Fibroblast of villous mesenchyme (primary cell): ENCODE data around the gene ZNF492. TPM values are rescaled to one million over a fixed set of nuclear protein-coding genes. Genes with fewer than 3 reads are reported as not detected.
"Not testable (repeated sequence)": the region's sequence is repeated elsewhere in the genome, so short reads cannot be mapped to it uniquely, and the experiment has no call there.

ENCODE experiments used
- DNase-seq: peaks from one replicate; pipeline ENCODE4 v3.0.0-alpha.2; 2010; ENCODE audit warnings: low read depth
- H3K4me3 ChIP-seq: 2 replicates; pipeline ENCODE4 v1.5.1; 2011; ENCODE audit warnings: low read depth, mild to moderate bottlenecking, low read length
- CTCF ChIP-seq: IDR thresholded peaks from 2 replicates; pipeline ENCODE4 v1.5.1; 2012; ENCODE audit warnings: low read depth, mild to moderate bottlenecking, low read length; ENCODE audit not compliant: insufficient read depth
- total RNA-seq: library from RNA; depleted of rRNA; stranded (reverse); fragments of >200 nt; gene quantifications from 2 replicates; pipeline ENCODE4 v1.2.3, GENCODE V29; 2012

The ZNF492 gene
- total RNA-seq, 1 donor = 0.43 TPM

- H3K4me3 ChIP-seq = no peak overlapping the region
- no peak for TF ChIP-seq CTCF
- no peak for DNase-seq
These were observed 25.7 kb upstream of the ZNF492 start for GRCh38 chr19:22608441-22608840.

GRCh38 chr19:22609630-22610029 lies 24.5 kb upstream of the ZNF492 start:
- DNase-seq = no peak
- no peak overlapping the region for H3K4me3 ChIP-seq
- no peak for TF ChIP-seq CTCF

GRCh38 chr19:22610121-22610520 lies 24.0 kb upstream of the ZNF492 start:
- TF ChIP-seq CTCF = no peak
- no peak overlapping the region for H3K4me3 ChIP-seq
- DNase-seq = no peak

GRCh38 chr19:22612316-22612715 lies 21.8 kb upstream of the ZNF492 start:
- no peak overlapping the region for H3K4me3 ChIP-seq
- DNase-seq = no peak
- no peak for TF ChIP-seq CTCF

- no peak for DNase-seq
- no peak overlapping the region for H3K4me3 ChIP-seq
- no peak for TF ChIP-seq CTCF
These were observed 17.5 kb upstream of the ZNF492 start for GRCh38 chr19:22616659-22617058.

GRCh38 chr19:22617181-22617580 lies 16.9 kb upstream of the ZNF492 start:
- H3K4me3 ChIP-seq, DNase-seq: not testable (repeated sequence)

GRCh38 chr19:22617614-22618320 lies 16.4 kb upstream of the ZNF492 start:
- TF ChIP-seq CTCF = no peak
- no peak for DNase-seq
- no peak overlapping the region for H3K4me3 ChIP-seq
